NCI-H526 treated with DMSO at 0.1 percent for 48 hours (cell line): ENCODE data around the gene MRGPRX4.

Experiments
- DNase-seq: peaks from one replicate; lab custom pipeline; 2025; lab: John Stamatoyannopoulos, UW

Gene MRGPRX4

GRCh38 chr11:18221274-18221876 lies 48.7 kb downstream of the MRGPRX4 start:
- no peak for DNase-seq

GRCh38 chr11:18222814-18223421 lies 50.3 kb downstream of the MRGPRX4 start:
- DNase-seq = no peak
